ENCODE results near the gene UGT1A1. TPM values are rescaled to one million over a fixed set of nuclear protein-coding genes. Genes with fewer than 3 reads are reported as not detected.

UGT1A1 gene
- total RNA-seq (100 to 1,000 TPM in 1 of 2 donors, not detected in 1; 145 TPM), polyA plus RNA-seq (100 to 1,000 TPM; 288 to 386 TPM)

GRCh38 chr2:233760043-233760442, at the start of gene UGT1A1:
TSS of gene UGT1A1 (plus strand) at chr2:233760270. CDS start at chr2:233760288, 18 bp downstream.
- Histone ChIP-seq H3K9me3 (ENCODE audit: control insufficient read depth in 4 of 4, low read length in 3 of 4) (no peaks in the 10 kb centered on the region), H3K4me3 (ENCODE audit: low read depth in 1 of 3, low read length in 3 of 3) (peak within 1 kb of the TSS; percentile 46 to 86 (median 46)), H3K4me1 (ENCODE audit: control insufficient read depth in 4 of 4, insufficient read depth in 4 of 4, low read length in 3 of 4) (peaks cover 6 to 65% (median 32%) of the 10 kb centered on the region in 4 donors), H3K27me3 (ENCODE audit: control insufficient read depth in 4 of 4, insufficient read depth in 4 of 4, low read length in 3 of 4) (no peaks in the 10 kb centered on the region), H3K27ac (ENCODE audit: low read depth in 1 of 2, low read length in 2 of 2) (peak within 1 kb of the TSS; percentile 85 to 94), H3K9ac (ENCODE audit: low read depth in 1 of 2, low read length in 2 of 2) (peak within 1 kb of the TSS; percentile 34 to 99), H3K36me3 (ENCODE audit: control insufficient read depth in 4 of 4, insufficient read depth in 3 of 4, low read depth in 1 of 4, low read length in 3 of 4) (no peaks in the 10 kb centered on the region)
- TF ChIP-seq TAF1 (conservative IDR thresholded peaks at IDR 0.05): peak; percentile 91
- TF ChIP-seq RXRA (IDR thresholded peaks at IDR 0.05): peak; percentile 79 to 81
- no peak for TF ChIP-seq NR2F2 (IDR thresholded peaks at IDR 0.05)
- peak; percentile 48 for TF ChIP-seq FOXA1 (IDR thresholded peaks at IDR 0.05)
- peak; percentile 76 for TF ChIP-seq SP1 (IDR thresholded peaks at IDR 0.05)
- TF ChIP-seq REST (IDR thresholded peaks at IDR 0.05): peak; percentile 27
- peak; percentile 33 to 45 for TF ChIP-seq JUND (IDR thresholded peaks at IDR 0.05)
- no peak for TF ChIP-seq HNF4G (IDR thresholded peaks at IDR 0.05)
- TF ChIP-seq EGR1 (IDR thresholded peaks at IDR 0.05; ENCODE audit: low read depth in 2 of 2): peak in 1 of 2 donors; percentile 30
- peak; percentile 44 for TF ChIP-seq ZBTB33 (IDR thresholded peaks at IDR 0.05)
- peak; percentile 18 to 41 for TF ChIP-seq RAD21 (IDR thresholded peaks at IDR 0.05)
- no peak for TF ChIP-seq MAX (IDR thresholded peaks at IDR 0.05)
- TF ChIP-seq HNF4A (conservative IDR thresholded peaks at IDR 0.05): peak; percentile 63 to 68
- no peak for TF ChIP-seq GABPA (IDR thresholded peaks at IDR 0.05 in 1 of 2, conservative IDR thresholded peaks at IDR 0.05 in 1 of 2)
- TF ChIP-seq FOXA2 (IDR thresholded peaks at IDR 0.05): peak; percentile 44
- no peak for TF ChIP-seq CTCF (IDR thresholded peaks at IDR 0.05; ENCODE audit: low read depth, low read length, missing input control)
- peak; percentile 67 for TF ChIP-seq YY1 (IDR thresholded peaks at IDR 0.05)
- no peak for TF ChIP-seq ATF3 (IDR thresholded peaks at IDR 0.05)
- 54% methylated on average over 6 of the region's 6 CpGs for whole genome bisulfite sequencing
- no peak for DNase-seq (ENCODE audit: low spot score)

Measured in liver (tissue), 9 donors.